Epithelial cell of esophagus (primary cell): ENCODE results near the gene PLA2G1B.
A peak's percentile ranks its signal among the peaks of the same experiment; 100 is the strongest.

Source experiments
- DNase-seq: peaks from one replicate; pipeline ENCODE4 v3.0.0; 2010; ENCODE audit warnings: low read depth
- H3K4me3 ChIP-seq: 2 replicates; pipeline ENCODE4 v1.5.1; 2011; ENCODE audit warnings: mild to moderate bottlenecking, low read length, control low read depth
- CTCF ChIP-seq: IDR thresholded peaks from 2 replicates; pipeline ENCODE4 v1.5.1; 2011; ENCODE audit warnings: low read depth, mild to moderate bottlenecking, low read length, control low read depth, inconsistent platforms; ENCODE audit not compliant: insufficient read depth; ENCODE audit errors: missing control alignments

Gene PLA2G1B

GRCh38 chr12:120287491-120287890 lies 40.1 kb downstream of the PLA2G1B start:
- DNase-seq: no peak
- H3K4me3 ChIP-seq: no peak overlapping the region
- TF ChIP-seq CTCF: no peak

- DNase-seq: peak; percentile 76
- no peak overlapping the region for H3K4me3 ChIP-seq
- no peak for TF ChIP-seq CTCF
Observed at GRCh38 chr12:120286768-120287490, 40.6 kb downstream of the PLA2G1B start.

- peak; percentile 26 for DNase-seq
- TF ChIP-seq CTCF: no peak
- no peak overlapping the region for H3K4me3 ChIP-seq
Observed at GRCh38 chr12:120284381-120284780, 43.2 kb downstream of the PLA2G1B start.

- DNase-seq: no peak
- no peak overlapping the region for H3K4me3 ChIP-seq
- no peak for TF ChIP-seq CTCF
Observed at GRCh38 chr12:120283318-120283717, 44.3 kb downstream of the PLA2G1B start.

- no peak overlapping the region for H3K4me3 ChIP-seq
- no peak for TF ChIP-seq CTCF
- no peak for DNase-seq
Observed at GRCh38 chr12:120278137-120279069, 49.2 kb downstream of the PLA2G1B start.

- peak; percentile 70 for DNase-seq
- no peak overlapping the region for H3K4me3 ChIP-seq
- no peak for TF ChIP-seq CTCF
Observed at GRCh38 chr12:120276734-120277133, 50.8 kb downstream of the PLA2G1B start.
